Fibroblast of lung (primary cell): Measurements from ENCODE around the gene TRAK1.

Experiments
- EZH2 ChIP-seq: IDR thresholded peaks from 2 replicates; pipeline ENCODE4 v1.5.1; 2012; ENCODE audit warnings: low read length, control low read depth, mild to moderate bottlenecking; ENCODE audit errors: missing control alignments
- TF ChIP-seq, protein P1 (sequence below), 2 donors: IDR thresholded peaks in 1 of 2; conservative IDR thresholded peaks in 1 of 2; 1 replicate in 1 of 2; 2 replicates in 1 of 2; pipeline ENCODE4 v1.5.1; 2011 to 2012; ENCODE audit warnings: low read length in 2 of 2, control low read depth in 1 of 2, inconsistent platforms in 1 of 2, low read depth in 1 of 2, mild to moderate bottlenecking in 1 of 2

DNA sequence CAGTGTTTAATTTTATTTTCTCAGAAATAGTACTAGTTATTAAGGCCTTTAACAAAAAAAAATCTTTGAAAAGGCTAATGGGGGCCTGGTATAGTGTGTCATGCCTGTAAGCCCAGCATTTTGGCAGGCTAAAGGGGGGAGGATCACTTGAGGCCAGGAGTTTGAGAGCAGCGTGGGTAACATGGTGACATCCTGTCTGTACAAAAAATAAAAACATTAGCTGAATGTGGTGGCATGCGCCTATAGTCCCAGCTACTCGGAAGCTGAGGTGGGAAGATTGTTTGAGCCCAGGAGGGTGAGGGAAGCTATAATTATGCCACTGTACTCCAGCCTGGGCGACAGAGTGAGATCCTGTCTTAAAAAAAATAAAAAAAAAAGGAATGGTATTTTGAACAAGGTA is 61.9 kb downstream of the TRAK1 start:
- TF ChIP-seq, protein P1, sequence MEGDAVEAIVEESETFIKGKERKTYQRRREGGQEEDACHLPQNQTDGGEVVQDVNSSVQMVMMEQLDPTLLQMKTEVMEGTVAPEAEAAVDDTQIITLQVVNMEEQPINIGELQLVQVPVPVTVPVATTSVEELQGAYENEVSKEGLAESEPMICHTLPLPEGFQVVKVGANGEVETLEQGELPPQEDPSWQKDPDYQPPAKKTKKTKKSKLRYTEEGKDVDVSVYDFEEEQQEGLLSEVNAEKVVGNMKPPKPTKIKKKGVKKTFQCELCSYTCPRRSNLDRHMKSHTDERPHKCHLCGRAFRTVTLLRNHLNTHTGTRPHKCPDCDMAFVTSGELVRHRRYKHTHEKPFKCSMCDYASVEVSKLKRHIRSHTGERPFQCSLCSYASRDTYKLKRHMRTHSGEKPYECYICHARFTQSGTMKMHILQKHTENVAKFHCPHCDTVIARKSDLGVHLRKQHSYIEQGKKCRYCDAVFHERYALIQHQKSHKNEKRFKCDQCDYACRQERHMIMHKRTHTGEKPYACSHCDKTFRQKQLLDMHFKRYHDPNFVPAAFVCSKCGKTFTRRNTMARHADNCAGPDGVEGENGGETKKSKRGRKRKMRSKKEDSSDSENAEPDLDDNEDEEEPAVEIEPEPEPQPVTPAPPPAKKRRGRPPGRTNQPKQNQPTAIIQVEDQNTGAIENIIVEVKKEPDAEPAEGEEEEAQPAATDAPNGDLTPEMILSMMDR (conservative IDR thresholded peaks at IDR 0.05 in 1 of 2, IDR thresholded peaks at IDR 0.05 in 1 of 2; ENCODE audit: low read depth in 1 of 2, low read length in 2 of 2) = no peak
- no peak for TF ChIP-seq EZH2
